Islet of Langerhans (tissue), 1 donor: ENCODE data around the gene FAM110D.

Experiments used
- FAIRE-seq: peaks from one replicate; lab custom pipeline; 2011; peaks lifted over from hg19 to GRCh38; lab: Jason Lieb, UNC

FAM110D gene

GRCh38 chr1:26129778-26130177 is 29.1 kb upstream of the FAM110D start:
- FAIRE-seq, result no peak

- FAIRE-seq, result no peak
These were observed 28.2 kb upstream of the FAM110D start for GRCh38 chr1:26130695-26131094.

- FAIRE-seq, result no peak
These were observed 26.6 kb upstream of the FAM110D start for GRCh38 chr1:26132128-26132833.

- no peak for FAIRE-seq
These were observed 26.1 kb upstream of the FAM110D start for GRCh38 chr1:26132834-26133167.

GRCh38 chr1:26134466-26134865 is 24.4 kb upstream of the FAM110D start:
- FAIRE-seq, result no peak

- no peak for FAIRE-seq
These were observed 19.8 kb upstream of the FAM110D start for GRCh38 chr1:26138974-26139558.

- FAIRE-seq, result no peak
These were observed 16.7 kb upstream of the FAM110D start for GRCh38 chr1:26142159-26142558.

- FAIRE-seq, result peak; percentile 94
These were observed 13.6 kb upstream of the FAM110D start for GRCh38 chr1:26145041-26145959.

GRCh38 chr1:26145960-26146294 is 13.0 kb upstream of the FAM110D start:
- FAIRE-seq, result no peak

- no peak for FAIRE-seq
These were observed 10.0 kb upstream of the FAM110D start for GRCh38 chr1:26148887-26149286.

GRCh38 chr1:26153966-26154532 is 4.8 kb upstream of the FAM110D start:
- no peak for FAIRE-seq

GRCh38 chr1:26154750-26155149 is 4.1 kb upstream of the FAM110D start:
- FAIRE-seq, result no peak

- FAIRE-seq, result no peak
These were observed 3.3 kb upstream of the FAM110D start for GRCh38 chr1:26155370-26156284.

GRCh38 chr1:26156285-26157038 is 2.4 kb upstream of the FAM110D start:
- FAIRE-seq, result no peak

GRCh38 chr1:26158271-26158907 is 490 bp upstream of the FAM110D start:
- FAIRE-seq, result no peak

GRCh38 chr1:26159743-26160039 is 812 bp downstream of the FAM110D start:
- no peak for FAIRE-seq

- no peak for FAIRE-seq
These were observed 1.9 kb downstream of the FAM110D start for GRCh38 chr1:26160527-26161414.

- no peak for FAIRE-seq
These were observed 2.7 kb downstream of the FAM110D start for GRCh38 chr1:26161415-26162219.

- FAIRE-seq, result no peak
These were observed 3.4 kb downstream of the FAM110D start for GRCh38 chr1:26162220-26162709.
